ENCODE measurements around the gene RPL9.
"Not testable (repeated sequence)": the region's sequence is repeated elsewhere in the genome, so short reads cannot be mapped to it uniquely, and the experiment has no call there.

Gene RPL9

DNA sequence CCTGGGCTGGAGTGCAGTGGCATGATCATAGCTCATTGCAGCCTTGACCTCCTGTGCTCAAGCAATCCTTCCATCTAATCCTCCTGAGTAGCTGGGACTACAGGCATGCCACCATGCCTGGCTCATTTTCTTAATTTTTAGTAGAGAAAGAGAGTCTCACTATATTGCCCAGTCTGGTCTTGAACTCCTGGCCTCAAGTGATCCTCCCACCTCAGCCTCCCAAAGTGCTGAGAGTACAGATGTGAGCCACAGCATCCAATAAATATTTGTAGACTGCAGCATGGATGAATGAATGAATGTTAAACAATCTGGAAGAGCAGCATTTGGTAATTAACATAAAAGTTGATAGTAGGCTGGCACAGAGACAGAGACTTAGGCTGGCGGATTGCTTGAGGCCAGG, 32.0 kb downstream of the RPL9 start:
- no peak for DNase-seq (ENCODE audit: low read depth in 1 of 2, low spot score in 1 of 2)
- no peak for TF ChIP-seq POLR2AphosphoS5 (IDR thresholded peaks at IDR 0.05; ENCODE audit: low read depth)
- TF ChIP-seq, protein P1, sequence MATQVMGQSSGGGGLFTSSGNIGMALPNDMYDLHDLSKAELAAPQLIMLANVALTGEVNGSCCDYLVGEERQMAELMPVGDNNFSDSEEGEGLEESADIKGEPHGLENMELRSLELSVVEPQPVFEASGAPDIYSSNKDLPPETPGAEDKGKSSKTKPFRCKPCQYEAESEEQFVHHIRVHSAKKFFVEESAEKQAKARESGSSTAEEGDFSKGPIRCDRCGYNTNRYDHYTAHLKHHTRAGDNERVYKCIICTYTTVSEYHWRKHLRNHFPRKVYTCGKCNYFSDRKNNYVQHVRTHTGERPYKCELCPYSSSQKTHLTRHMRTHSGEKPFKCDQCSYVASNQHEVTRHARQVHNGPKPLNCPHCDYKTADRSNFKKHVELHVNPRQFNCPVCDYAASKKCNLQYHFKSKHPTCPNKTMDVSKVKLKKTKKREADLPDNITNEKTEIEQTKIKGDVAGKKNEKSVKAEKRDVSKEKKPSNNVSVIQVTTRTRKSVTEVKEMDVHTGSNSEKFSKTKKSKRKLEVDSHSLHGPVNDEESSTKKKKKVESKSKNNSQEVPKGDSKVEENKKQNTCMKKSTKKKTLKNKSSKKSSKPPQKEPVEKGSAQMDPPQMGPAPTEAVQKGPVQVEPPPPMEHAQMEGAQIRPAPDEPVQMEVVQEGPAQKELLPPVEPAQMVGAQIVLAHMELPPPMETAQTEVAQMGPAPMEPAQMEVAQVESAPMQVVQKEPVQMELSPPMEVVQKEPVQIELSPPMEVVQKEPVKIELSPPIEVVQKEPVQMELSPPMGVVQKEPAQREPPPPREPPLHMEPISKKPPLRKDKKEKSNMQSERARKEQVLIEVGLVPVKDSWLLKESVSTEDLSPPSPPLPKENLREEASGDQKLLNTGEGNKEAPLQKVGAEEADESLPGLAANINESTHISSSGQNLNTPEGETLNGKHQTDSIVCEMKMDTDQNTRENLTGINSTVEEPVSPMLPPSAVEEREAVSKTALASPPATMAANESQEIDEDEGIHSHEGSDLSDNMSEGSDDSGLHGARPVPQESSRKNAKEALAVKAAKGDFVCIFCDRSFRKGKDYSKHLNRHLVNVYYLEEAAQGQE (IDR thresholded peaks at IDR 0.05; ENCODE audit: insufficient replicate concordance, low read depth): no peak
- H3K4me3 ChIP-seq (replicated peaks; ENCODE audit: insufficient read depth, low read length): no peak overlapping the region

DNA sequence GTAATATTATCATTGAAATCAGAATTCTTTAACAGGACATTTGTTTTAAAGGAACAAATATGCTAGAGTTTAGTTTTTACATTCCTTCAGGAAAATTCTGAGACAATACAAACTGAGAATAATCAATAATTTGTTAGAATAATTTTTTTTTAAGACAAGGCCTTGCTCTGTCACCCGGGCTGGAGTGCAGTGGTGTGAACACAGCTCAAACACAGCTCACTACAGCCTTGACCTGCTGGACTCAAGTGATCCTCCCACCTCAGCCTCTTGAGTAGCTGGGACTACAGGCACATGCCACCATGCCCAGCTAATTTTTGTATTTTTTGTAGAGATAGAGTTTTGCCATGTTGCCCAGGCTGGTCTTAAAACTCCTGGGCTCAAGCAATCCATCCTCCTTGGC, 33.4 kb downstream of the RPL9 start:
- not testable (repeated sequence) for DNase-seq (ENCODE audit: low read depth in 1 of 2, low spot score in 1 of 2); H3K27ac ChIP-seq (replicated peaks); H3K27me3 ChIP-seq (ENCODE audit: insufficient read depth, poor library complexity, severe bottlenecking)

More for the DNA sequence above, 32.0 kb downstream of the RPL9 start:
- Histone ChIP-seq H3K27me3 (ENCODE audit: insufficient read depth, poor library complexity, severe bottlenecking) (no peaks in the 10 kb centered on the region), H3K27ac (replicated peaks) (no peak overlapping the region)

DNA sequence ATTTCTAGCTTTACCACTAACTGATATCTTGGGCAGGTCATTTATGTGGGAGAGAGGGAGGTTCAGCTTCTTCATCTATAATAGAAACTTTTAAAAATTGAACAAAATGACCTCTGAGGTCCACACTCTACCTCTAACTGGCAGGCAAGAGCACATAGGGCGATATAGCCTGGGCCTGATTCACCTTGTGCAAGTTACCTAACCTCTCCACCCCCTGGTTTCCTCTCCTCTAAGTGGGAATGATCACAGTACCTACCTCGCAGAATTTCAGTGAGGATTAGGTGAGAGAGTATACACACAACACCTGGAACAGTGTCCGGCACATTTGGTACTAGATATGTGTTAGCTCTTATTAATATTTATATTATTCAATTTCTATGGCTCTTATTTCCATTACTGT, 36.5 kb downstream of the RPL9 start:
- DNase-seq (ENCODE audit: low read depth in 1 of 2, low spot score in 1 of 2): no peak
- no peak overlapping the region for H3K27ac ChIP-seq (replicated peaks)
- H3K27me3 ChIP-seq (ENCODE audit: insufficient read depth, poor library complexity, severe bottlenecking): no peaks in the 10 kb centered on the region
- TF ChIP-seq SPI1 (IDR thresholded peaks at IDR 0.05; ENCODE audit: borderline replicate concordance, low read depth): no peak
- TF ChIP-seq, protein P2, sequence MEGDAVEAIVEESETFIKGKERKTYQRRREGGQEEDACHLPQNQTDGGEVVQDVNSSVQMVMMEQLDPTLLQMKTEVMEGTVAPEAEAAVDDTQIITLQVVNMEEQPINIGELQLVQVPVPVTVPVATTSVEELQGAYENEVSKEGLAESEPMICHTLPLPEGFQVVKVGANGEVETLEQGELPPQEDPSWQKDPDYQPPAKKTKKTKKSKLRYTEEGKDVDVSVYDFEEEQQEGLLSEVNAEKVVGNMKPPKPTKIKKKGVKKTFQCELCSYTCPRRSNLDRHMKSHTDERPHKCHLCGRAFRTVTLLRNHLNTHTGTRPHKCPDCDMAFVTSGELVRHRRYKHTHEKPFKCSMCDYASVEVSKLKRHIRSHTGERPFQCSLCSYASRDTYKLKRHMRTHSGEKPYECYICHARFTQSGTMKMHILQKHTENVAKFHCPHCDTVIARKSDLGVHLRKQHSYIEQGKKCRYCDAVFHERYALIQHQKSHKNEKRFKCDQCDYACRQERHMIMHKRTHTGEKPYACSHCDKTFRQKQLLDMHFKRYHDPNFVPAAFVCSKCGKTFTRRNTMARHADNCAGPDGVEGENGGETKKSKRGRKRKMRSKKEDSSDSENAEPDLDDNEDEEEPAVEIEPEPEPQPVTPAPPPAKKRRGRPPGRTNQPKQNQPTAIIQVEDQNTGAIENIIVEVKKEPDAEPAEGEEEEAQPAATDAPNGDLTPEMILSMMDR (IDR thresholded peaks at IDR 0.05; ENCODE audit: insufficient read depth, low read length): no peak
- no peak for TF ChIP-seq POLR2AphosphoS5 (IDR thresholded peaks at IDR 0.05; ENCODE audit: low read depth)
- TF ChIP-seq, protein P1 (IDR thresholded peaks at IDR 0.05; ENCODE audit: insufficient replicate concordance, low read depth): no peak
- TF ChIP-seq GABPA (IDR thresholded peaks at IDR 0.05; ENCODE audit: low read depth): no peak
- H3K4me3 ChIP-seq (replicated peaks; ENCODE audit: insufficient read depth, low read length): no peak overlapping the region

More for the DNA sequence above, 33.4 kb downstream of the RPL9 start:
- H3K4me3 ChIP-seq (replicated peaks; ENCODE audit: insufficient read depth, low read length): not testable (repeated sequence)

DNA sequence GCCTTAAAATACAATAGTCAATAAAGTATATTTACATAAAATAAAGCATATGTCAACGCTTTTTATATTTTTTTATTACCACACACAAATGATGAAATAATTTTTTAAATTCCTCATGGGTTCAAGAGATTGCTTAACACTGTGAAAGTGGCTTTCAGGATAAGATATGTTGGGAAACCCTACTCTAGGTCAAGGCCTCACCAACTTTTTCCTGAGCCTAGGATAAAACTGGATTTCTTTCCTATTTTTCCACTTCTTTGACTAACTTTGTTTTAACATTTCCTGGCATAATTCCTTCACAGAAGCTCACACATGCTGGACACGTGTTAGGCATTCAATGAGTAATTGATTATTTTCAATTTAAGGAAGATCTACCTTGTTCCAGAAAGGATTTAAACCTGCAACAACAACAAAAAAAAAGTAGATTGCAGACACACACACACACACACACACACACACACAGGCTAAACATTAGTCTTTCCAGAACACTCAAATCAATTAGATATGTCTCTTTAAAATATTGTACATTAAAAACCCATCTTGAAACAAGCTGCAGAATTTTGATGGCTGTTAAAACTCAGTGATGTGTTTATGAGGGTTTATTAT, 42.9 kb downstream of the RPL9 start:
- Histone ChIP-seq H3K27me3 (ENCODE audit: insufficient read depth, poor library complexity, severe bottlenecking) (no peaks in the 10 kb centered on the region), H3K4me3 (replicated peaks; ENCODE audit: insufficient read depth, low read length) (no peak overlapping the region), H3K27ac (replicated peaks) (no peak overlapping the region)
- TF ChIP-seq GABPA (IDR thresholded peaks at IDR 0.05; ENCODE audit: low read depth) (no peak), POLR2AphosphoS5 (IDR thresholded peaks at IDR 0.05; ENCODE audit: low read depth) (no peak), SPI1 (IDR thresholded peaks at IDR 0.05; ENCODE audit: borderline replicate concordance, low read depth) (no peak)
- TF ChIP-seq, protein P2 (IDR thresholded peaks at IDR 0.05; ENCODE audit: insufficient read depth, low read length): no peak
- TF ChIP-seq, protein P1 (IDR thresholded peaks at IDR 0.05; ENCODE audit: insufficient replicate concordance, low read depth): no peak
- DNase-seq (ENCODE audit: low read depth in 1 of 2, low spot score in 1 of 2): no peak

DNA sequence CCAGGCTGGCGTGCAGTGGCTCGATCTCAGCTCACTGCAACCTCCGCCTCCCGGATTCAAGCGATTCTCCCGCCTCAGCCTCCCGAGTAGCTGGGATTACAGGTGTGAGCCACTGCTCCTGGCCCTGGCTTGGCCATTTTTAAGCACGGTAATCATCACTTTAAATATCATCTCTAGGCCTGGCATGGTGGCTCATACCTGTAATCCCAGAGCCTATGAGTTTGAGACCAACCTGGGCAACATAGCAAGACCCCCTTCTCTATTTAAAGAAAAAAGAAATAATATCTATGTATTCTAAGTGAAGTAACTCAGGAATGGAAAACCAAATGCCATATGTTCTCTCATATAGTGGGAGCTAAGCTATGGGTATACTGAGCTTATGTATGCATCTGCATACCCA, 47.2 kb downstream of the RPL9 start:
- not testable (repeated sequence) for H3K4me3 ChIP-seq (replicated peaks; ENCODE audit: insufficient read depth, low read length); H3K27ac ChIP-seq (replicated peaks)

More for the DNA sequence above, 47.2 kb downstream of the RPL9 start:
- not testable (repeated sequence) for H3K27me3 ChIP-seq (ENCODE audit: insufficient read depth, poor library complexity, severe bottlenecking); DNase-seq (ENCODE audit: low read depth in 1 of 2, low spot score in 1 of 2)
